Tibial nerve (tissue), 3 donors: ENCODE measurements around the gene LIFR.

Source experiments
- POLR2A ChIP-seq, 2 donors: fragments of 450-650 bp; IDR thresholded peaks; one replicate each; pipeline ENCODE4 v1.6.1; 2017; ENCODE audit warnings: antibody characterized with exemption in 2 of 2, mild to moderate bottlenecking in 2 of 2, moderate library complexity in 2 of 2
- TF ChIP-seq, protein P1 (sequence below), 5 experiments: fragments of 200-600 bp in 3 of 5; fragments of 450-650 bp in 2 of 5; sonication (generic) in 3 of 5; IDR thresholded peaks; one replicate each; pipeline ENCODE4 v1.5.1; 2016 to 2019; ENCODE audit warnings: antibody characterized with exemption in 5 of 5, mild to moderate bottlenecking in 3 of 5, moderate library complexity in 2 of 5

DNA sequence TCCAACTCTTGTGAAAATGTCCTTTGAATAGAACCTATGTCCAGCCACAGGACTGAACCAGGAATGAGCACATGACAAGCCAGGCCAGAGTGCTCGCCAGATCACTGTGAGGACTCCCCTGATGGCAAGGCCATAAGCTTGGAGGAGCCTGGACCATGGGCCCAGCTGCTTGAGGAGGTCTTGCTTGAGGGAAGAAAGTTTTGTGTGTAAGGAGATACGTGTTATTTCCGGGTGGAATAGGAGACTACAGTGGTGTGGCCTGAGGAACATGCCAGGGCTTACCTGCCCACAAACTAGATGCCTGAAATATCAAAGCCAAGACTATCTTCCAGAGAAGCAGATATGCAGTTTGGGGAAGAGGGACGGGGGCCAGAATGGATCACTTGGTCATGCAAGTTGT is 84.7 kb downstream of the LIFR start:
- TF ChIP-seq, protein P1, sequence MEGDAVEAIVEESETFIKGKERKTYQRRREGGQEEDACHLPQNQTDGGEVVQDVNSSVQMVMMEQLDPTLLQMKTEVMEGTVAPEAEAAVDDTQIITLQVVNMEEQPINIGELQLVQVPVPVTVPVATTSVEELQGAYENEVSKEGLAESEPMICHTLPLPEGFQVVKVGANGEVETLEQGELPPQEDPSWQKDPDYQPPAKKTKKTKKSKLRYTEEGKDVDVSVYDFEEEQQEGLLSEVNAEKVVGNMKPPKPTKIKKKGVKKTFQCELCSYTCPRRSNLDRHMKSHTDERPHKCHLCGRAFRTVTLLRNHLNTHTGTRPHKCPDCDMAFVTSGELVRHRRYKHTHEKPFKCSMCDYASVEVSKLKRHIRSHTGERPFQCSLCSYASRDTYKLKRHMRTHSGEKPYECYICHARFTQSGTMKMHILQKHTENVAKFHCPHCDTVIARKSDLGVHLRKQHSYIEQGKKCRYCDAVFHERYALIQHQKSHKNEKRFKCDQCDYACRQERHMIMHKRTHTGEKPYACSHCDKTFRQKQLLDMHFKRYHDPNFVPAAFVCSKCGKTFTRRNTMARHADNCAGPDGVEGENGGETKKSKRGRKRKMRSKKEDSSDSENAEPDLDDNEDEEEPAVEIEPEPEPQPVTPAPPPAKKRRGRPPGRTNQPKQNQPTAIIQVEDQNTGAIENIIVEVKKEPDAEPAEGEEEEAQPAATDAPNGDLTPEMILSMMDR (IDR thresholded peaks at IDR 0.05), result no peak
- no peak for TF ChIP-seq POLR2A (IDR thresholded peaks at IDR 0.05)
